GM12878 (cell line): ENCODE data around the gene ACOX1. TPM values are rescaled to one million over a fixed set of nuclear protein-coding genes. Genes with fewer than 3 reads are reported as not detected.

Experiments
- ATAC-seq: fragments of 200-7000 bp; cut with Tn5 transposase; 3 replicates; pipeline ENCODE4 v1.9.1; 2020; ENCODE audit warnings: mild to moderate bottlenecking, moderate library complexity
- BruUV-seq: library from RNA; stranded (reverse); fragments of 400-500 nt; replicated peaks from 2 replicates; lab custom pipeline; 2021; lab: Mats Ljungman, UMichigan
- CTCF ChIA-PET: fragments of 300-600 bp; sonication (Branson Sonifier 250); formaldehyde crosslinking; extraction: SDS; loops from one replicate; lab custom pipeline; 2021; ENCODE audit warnings: inconsistent platforms; lab: Yijun Ruan, JAX
- POLR2A ChIA-PET: fragments of 350-600 bp; formaldehyde crosslinking; extraction: SDS; loops from one replicate; lab custom pipeline; 2021; ENCODE audit warnings: inconsistent platforms; lab: Charles Lee
- RAD21 ChIA-PET: fragments of 300-600 bp; sonication (Branson Sonifier 250); formaldehyde crosslinking; loops from one replicate; lab custom pipeline; 2023; ENCODE audit warnings: antibody characterized with exemption; ENCODE audit not compliant: unreplicated experiment; lab: Charles Lee
- SMC1A ChIA-PET: fragments of 300-600 bp; sonication (Branson Sonifier 250); formaldehyde crosslinking; loops from one replicate; lab custom pipeline; 2023; ENCODE audit not compliant: unreplicated experiment, uncharacterized antibody; lab: Charles Lee
- DNase-seq: peaks from one replicate; pipeline ENCODE4 v3.0.0-alpha.2; 2011; ENCODE audit warnings: low read depth, low spot score
- FAIRE-seq: peaks from 3 replicates; lab custom pipeline; 2011; peaks lifted over from hg19 to GRCh38; lab: Jason Lieb, UNC
- H2AFZ ChIP-seq: 2 replicates; pipeline ENCODE4 v1.6.0; 2011; ENCODE audit warnings: low read depth, low read length, control low read depth; ENCODE audit not compliant: control insufficient read depth
- H3K27ac ChIP-seq: 2 replicates; pipeline ENCODE4 v1.5.1; 2011; ENCODE audit warnings: control low read depth; ENCODE audit not compliant: control insufficient read depth, insufficient read depth
- H3K27me3 ChIP-seq, 2 experiments: replicated peaks in 1 of 2; 2 replicates each; pipeline versions ENCODE4 v1.6.0 to v1.6.1; 2011; ENCODE audit warnings: low read length in 1 of 2; ENCODE audit not compliant: control insufficient read depth in 2 of 2, insufficient read depth in 2 of 2
- H3K36me3 ChIP-seq, 2 experiments: 2 replicates each; pipeline ENCODE4 v1.5.1; 2011; ENCODE audit warnings: low read length in 1 of 2; ENCODE audit not compliant: control insufficient read depth in 2 of 2, insufficient read depth in 2 of 2
- H3K4me1 ChIP-seq: 2 replicates; pipeline ENCODE4 v1.6.1; 2011; ENCODE audit warnings: mild to moderate bottlenecking, low read length, moderate library complexity, mixed read lengths; ENCODE audit not compliant: control insufficient read depth, insufficient read depth
- H3K4me2 ChIP-seq: 2 replicates; pipeline ENCODE4 v1.6.0; 2011; ENCODE audit warnings: control low read depth; ENCODE audit not compliant: control insufficient read depth, insufficient read depth
- H3K4me3 ChIP-seq: fragments of 200-600 bp; sonication (generic); 2 replicates; pipeline ENCODE4 v1.5.1; 2016
- H3K79me2 ChIP-seq: 2 replicates; pipeline ENCODE4 v1.6.0; 2011; ENCODE audit warnings: low read length; ENCODE audit not compliant: control insufficient read depth, insufficient read depth
- H3K9ac ChIP-seq: 2 replicates; pipeline ENCODE4 v1.8.0; 2011; ENCODE audit warnings: low read length, control low read depth, mixed read lengths; ENCODE audit not compliant: control insufficient read depth, insufficient read depth
- H3K9me3 ChIP-seq: replicated peaks from 3 replicates; pipeline ENCODE4 v1.5.1; 2011; ENCODE audit warnings: mild to moderate bottlenecking, low read length; ENCODE audit not compliant: control insufficient read depth, insufficient read depth
- H4K20me1 ChIP-seq: 2 replicates; pipeline ENCODE4 v1.6.0; 2011; ENCODE audit not compliant: control insufficient read depth, insufficient read depth
- NR2F1 ChIP-seq: fragments of 450-650 bp; conservative IDR thresholded peaks from 2 replicates; pipeline ENCODE4 v1.6.1; 2017; ENCODE audit warnings: mild to moderate bottlenecking
- SRF ChIP-seq, 2 experiments: IDR thresholded peaks; 2 replicates each; pipeline ENCODE4 v1.6.1; 2011; ENCODE audit warnings: low read depth in 2 of 2, low read length in 2 of 2, mild to moderate bottlenecking in 1 of 2, moderate library complexity in 1 of 2
- WGBS: methylation state at CpG from one replicate; pipeline ENCODE4 v1.1.6; 2016; ENCODE audit warnings: low lambda C conversion rate; ENCODE audit not compliant: insufficient replicate concordance, insufficient coverage; ENCODE audit errors: missing lambda C conversion rate; 5-methylcytosine and 5-hydroxymethylcytosine counted together
- in situ Hi-C: fragments of 300-500 bp; cut with MboI; formaldehyde crosslinking; loops from 9 replicates; pipeline ENCODE4 v1.14.3; 2018; ENCODE audit warnings: mixed read lengths
- intact Hi-C: fragments of 100-400 bp; cut with micrococcal nuclease; formaldehyde crosslinking; loops from one replicate; pipeline ENCODE4 v1.14.2; 2022; ENCODE audit not compliant: unreplicated experiment
- polyA plus RNA-seq, 11 experiments: library from polyadenylated mRNA; depleted of rRNA in 4 of 11; unstranded in 6 of 11; stranded (reverse) in 5 of 11; fragments of >200 nt; fragmentation: Nextera tagmentation in 4 of 11; fragmentation: Illumina TruSeq in 1 of 11; extraction: Ambion mirVana in 4 of 11; extraction: Trizol in 1 of 11; gene quantifications; 1 replicate in 1 of 11; 2 replicates in 10 of 11; pipeline versions ENCODE4 v1.2.1 to v1.2.3, GENCODE V29; 2011 to 2016; ENCODE audit warnings: inconsistent platforms in 2 of 11, missing spikeins in 2 of 11, low read depth in 1 of 11
- total RNA-seq, 4 experiments: library from RNA; depleted of rRNA in 3 of 4; stranded (reverse); fragments of >200 nt in 3 of 4; fragmentation: Illumina TruSeq in 1 of 4; extraction: Trizol in 1 of 4; gene quantifications; 2 replicates each; pipeline versions ENCODE4 v1.2.1 to v1.2.3, GENCODE V29; 2013 to 2021

ACOX1 gene
- total and polyA plus RNA-seq, 10 of the 15 experiments (the other 5 are each of a cell fraction or from before 2014, with no cell fraction given) = 6.5 to 26.2 (median 21.6) TPM

DNA sequence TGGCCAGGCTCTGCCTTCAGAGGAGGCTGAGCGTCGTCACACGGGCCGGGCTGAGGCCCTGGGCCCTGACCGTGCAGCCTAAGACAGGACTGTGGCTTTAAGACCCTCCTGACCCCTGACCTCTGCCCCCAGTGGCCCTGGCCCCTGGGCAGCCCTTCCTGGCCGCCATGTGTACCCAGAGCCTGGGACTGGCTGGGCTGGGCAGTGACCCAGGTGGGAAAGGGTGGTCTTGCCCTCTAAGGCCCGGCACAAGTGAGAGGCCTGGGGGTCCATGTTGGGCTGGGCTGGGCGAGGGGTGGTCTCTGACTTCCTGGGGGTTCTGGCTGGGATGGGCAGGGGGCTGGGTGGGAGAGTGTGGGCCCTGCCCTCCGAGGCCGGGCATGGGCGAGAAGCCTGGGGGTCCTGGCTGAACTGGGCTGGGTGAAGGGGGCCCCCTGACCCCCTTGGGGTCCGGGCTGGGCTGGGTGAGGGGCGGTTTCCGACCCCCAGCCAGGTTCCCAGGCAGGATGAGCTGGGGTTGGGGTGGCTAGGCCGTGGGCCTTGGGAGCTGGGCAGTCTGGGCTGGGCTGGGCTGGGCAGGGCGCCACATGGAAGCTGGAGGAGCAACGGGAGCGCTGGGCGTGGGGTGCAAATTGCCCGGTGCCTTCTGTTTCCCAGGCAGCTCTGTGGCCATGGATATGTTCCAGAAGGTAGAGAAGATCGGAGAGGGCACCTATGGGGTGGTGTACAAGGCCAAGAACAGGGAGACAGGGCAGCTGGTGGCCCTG, 22.0 kb upstream of the ACOX1 start, which contains the start of gene CDK3:
TSS of gene CDK3 (plus strand) at position 101 of the 767 bp plus-strand sequence. CDS start at position 672, 571 bp downstream.
- Histone ChIP-seq H3K27me3 (no peaks in the 10 kb centered on the region), H3K79me2 (no peaks in the 10 kb centered on the region), H3K27ac (no peak within 1 kb of the TSS), H2AFZ (no peak within 1 kb of the TSS), H3K4me1 (peaks cover 11% of the 10 kb centered on the region), H3K9me3 (no peaks in the 10 kb centered on the region), H3K4me2 (no peak within 1 kb of the TSS), H4K20me1 (no peaks in the 10 kb centered on the region), H3K4me3 (no peak within 1 kb of the TSS), H3K36me3 (no peaks in the 10 kb centered on the region; a peak in 1 of 4 replicates), H3K9ac (no peak within 1 kb of the TSS)
- no TSS peak for BruUV-seq
- in situ Hi-C loops = no loop called here
- POLR2A ChIA-PET = interaction anchor here (1.1 to 1.2 kb wide), 3 partner anchors 10 to 145 kb away, joined by 3 to 5 read pairs (median 3); partner anchors contain the start of genes MRPL38 and WBP2
- TF ChIP-seq NR2F1 = peak; percentile 40; the same call in 1 of the 2 replicates
- TF ChIP-seq SRF (IDR thresholded peaks at IDR 0.05; ENCODE audit: low read depth in 2 of 2, low read length in 2 of 2) = no peak
- no peak for ATAC-seq
- RAD21 ChIA-PET = interaction anchor here (1.9 kb wide), 1 partner anchor 96 kb away, joined by 4 read pairs; no protein-coding TSS in a partner anchor
- no peak for FAIRE-seq
- SMC1A ChIA-PET = interaction anchor here (0.8 to 10.8 kb wide), 6 partner anchors 9 to 177 kb away, joined by 3 to 61 read pairs (median 4); partner anchors contain the start of genes FBF1 and MRPL38
- DNase-seq = no peak
- 71% methylated on average over 19 of the region's 21 CpGs for WGBS
- CTCF ChIA-PET = interaction anchor here (0.9 to 12.8 kb wide), 10 partner anchors 9 to 119 kb away, joined by 3 to 128 read pairs (median 8); partner anchors contain the start of genes ACOX1, MRPL38 and TEN1
- intact Hi-C loops = no loop called here
